Measurements from ENCODE around the gene CDH4.

DNA sequence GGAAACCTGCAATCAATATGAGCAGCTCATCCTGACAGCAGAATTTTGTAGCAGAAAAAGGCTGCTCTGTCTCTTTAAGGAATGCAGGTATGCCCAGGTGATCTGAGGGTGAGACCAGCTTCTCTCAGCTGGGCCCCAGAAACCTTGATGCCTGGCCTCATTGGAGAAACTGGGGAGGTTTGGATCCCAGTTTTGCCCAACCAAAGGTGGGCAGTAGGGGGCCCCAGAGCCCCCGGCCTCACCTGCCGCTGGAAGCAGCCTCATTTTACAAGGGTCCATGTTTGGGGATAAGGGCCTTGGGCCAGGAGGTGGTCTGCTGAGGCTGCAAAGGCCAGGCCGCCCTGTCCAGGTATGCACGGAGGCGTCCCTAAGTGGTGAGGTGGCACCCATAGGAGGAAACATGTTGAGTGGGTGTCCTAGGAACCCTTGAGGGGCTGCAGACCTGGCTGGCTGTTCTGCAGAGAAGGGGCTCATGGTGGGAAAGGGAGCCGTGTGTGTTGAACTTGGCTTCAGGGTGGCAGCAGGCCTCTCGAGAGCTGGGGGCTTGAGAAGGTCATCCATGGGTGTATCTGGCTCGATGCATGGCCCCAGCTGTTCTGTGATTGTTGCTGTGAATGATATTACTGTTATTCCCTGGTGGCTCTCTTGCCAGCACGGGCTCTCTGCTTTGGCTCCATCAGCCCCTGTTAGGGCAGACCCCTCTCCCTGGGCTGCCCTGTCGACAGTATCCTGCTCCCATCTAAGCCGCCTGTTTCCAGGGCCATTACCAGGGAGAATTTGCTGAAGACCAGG is 208.4 kb downstream of the CDH4 start:
- TF ChIP-seq, protein P1, sequence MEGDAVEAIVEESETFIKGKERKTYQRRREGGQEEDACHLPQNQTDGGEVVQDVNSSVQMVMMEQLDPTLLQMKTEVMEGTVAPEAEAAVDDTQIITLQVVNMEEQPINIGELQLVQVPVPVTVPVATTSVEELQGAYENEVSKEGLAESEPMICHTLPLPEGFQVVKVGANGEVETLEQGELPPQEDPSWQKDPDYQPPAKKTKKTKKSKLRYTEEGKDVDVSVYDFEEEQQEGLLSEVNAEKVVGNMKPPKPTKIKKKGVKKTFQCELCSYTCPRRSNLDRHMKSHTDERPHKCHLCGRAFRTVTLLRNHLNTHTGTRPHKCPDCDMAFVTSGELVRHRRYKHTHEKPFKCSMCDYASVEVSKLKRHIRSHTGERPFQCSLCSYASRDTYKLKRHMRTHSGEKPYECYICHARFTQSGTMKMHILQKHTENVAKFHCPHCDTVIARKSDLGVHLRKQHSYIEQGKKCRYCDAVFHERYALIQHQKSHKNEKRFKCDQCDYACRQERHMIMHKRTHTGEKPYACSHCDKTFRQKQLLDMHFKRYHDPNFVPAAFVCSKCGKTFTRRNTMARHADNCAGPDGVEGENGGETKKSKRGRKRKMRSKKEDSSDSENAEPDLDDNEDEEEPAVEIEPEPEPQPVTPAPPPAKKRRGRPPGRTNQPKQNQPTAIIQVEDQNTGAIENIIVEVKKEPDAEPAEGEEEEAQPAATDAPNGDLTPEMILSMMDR (IDR thresholded peaks at IDR 0.05) = no peak
- TF ChIP-seq EZH2 (IDR thresholded peaks at IDR 0.05; ENCODE audit: borderline replicate concordance, insufficient read depth, low read depth, low read length, poor library complexity, severe bottlenecking) = no peak

All from B cell (primary cell).